Measurements from ENCODE around the gene AGPAT3.

AGPAT3 gene

GRCh38 chr21:44003307-44003966, 138.4 kb downstream of the AGPAT3 start:
- DNase-seq, result no peak

GRCh38 chr21:44005071-44005470, 140.0 kb downstream of the AGPAT3 start:
- no peak for DNase-seq

- DNase-seq, result no peak
Observed at GRCh38 chr21:44005593-44005992, 140.6 kb downstream of the AGPAT3 start.

- no peak for DNase-seq
Observed at GRCh38 chr21:44006017-44006619, 141.1 kb downstream of the AGPAT3 start.

GRCh38 chr21:44006656-44007055, 141.6 kb downstream of the AGPAT3 start:
- no peak for DNase-seq

- no peak for DNase-seq
Observed at GRCh38 chr21:44010429-44010828, 145.4 kb downstream of the AGPAT3 start.

- DNase-seq, result no peak
Observed at GRCh38 chr21:44011123-44011522, 146.1 kb downstream of the AGPAT3 start.

GRCh38 chr21:44011579-44012473, 146.8 kb downstream of the AGPAT3 start, which contains the start of gene TRAPPC10:
TSS of gene TRAPPC10 (plus strand) at chr21:44012309. CDS start at chr21:44012494, 185 bp downstream.
- DNase-seq, result peak; percentile 80 to 83

GRCh38 chr21:44012474-44013379, 147.7 kb downstream of the AGPAT3 start:
- DNase-seq, result peak; percentile 86 to 91

- peak; percentile 46 to 56 for DNase-seq
Observed at GRCh38 chr21:44013380-44014088, 148.5 kb downstream of the AGPAT3 start.

GRCh38 chr21:44017601-44018000, 152.6 kb downstream of the AGPAT3 start:
- DNase-seq, result no peak

- DNase-seq, result no peak
Observed at GRCh38 chr21:44018127-44018526, 153.1 kb downstream of the AGPAT3 start.

- peak in 1 of 2 experiments; percentile 18 for DNase-seq
Observed at GRCh38 chr21:44018813-44019567, 154.0 kb downstream of the AGPAT3 start.

GRCh38 chr21:44019568-44019958, 154.5 kb downstream of the AGPAT3 start:
- no peak for DNase-seq

GRCh38 chr21:44020551-44020950, 155.5 kb downstream of the AGPAT3 start:
- no peak for DNase-seq

- DNase-seq, result no peak
Observed at GRCh38 chr21:44021064-44021463, 156.0 kb downstream of the AGPAT3 start.

- DNase-seq, result peak in 1 of 2 experiments; percentile 20
Observed at GRCh38 chr21:44024257-44024656, 159.2 kb downstream of the AGPAT3 start.

- DNase-seq, result no peak
Observed at GRCh38 chr21:44024887-44025353, 159.9 kb downstream of the AGPAT3 start.

GRCh38 chr21:44027607-44028286, 162.7 kb downstream of the AGPAT3 start:
- DNase-seq, result no peak

GRCh38 chr21:44028287-44028659, 163.2 kb downstream of the AGPAT3 start:
- DNase-seq, result no peak
